ENCODE data around the gene ZNF550. TPM values are rescaled to one million over a fixed set of nuclear protein-coding genes. Genes with fewer than 3 reads are reported as not detected.
A peak's percentile ranks its signal among the peaks of the same experiment; 100 is the strongest.

Gene ZNF550
- total RNA-seq, 1 experiment from 2014 or later = 13.5 TPM

DNA sequence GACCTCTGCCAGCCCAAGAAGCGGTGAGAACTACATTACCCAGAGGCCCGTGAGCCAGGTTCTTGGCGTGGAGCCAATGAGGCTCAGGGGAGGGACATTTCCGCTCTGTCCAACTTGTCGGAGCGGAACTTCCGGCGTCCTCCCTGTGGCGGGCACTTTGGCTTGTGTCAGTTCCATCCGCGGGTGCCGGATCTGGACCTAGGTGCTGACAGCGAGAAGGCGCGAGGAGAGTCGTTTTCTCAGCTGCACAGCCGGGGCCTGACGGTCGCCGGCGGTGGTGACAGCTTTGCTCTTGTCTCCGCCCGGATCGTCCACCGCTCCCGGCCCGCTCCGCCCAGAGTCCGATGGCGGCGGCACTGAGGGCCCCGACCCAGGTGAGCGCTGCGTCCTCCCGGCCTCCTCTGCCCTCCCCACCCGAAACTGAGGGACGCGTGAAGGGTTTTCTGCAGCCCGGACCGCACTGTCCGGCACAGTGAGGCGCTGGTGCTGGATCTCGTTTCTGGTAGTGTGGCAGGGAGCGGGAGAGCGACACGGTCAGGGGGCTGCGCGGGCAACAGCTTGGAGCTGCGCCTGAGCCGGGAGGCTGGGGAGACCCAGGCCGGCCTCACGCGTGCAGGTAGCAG lies 40.2 kb upstream of the ZNF550 start, which contains the start of gene ZNF530:
Gene ZNF530 (plus strand): TSS at position 125 of the 623 bp plus-strand sequence. CDS start 4,461 bp downstream, outside the sequence.
- Histone ChIP-seq H3T11ph (ENCODE audit: low read length) (no peak within 1 kb of the TSS), H3K79me1 (ENCODE audit: insufficient read depth, low read depth, low read length, poor library complexity, severe bottlenecking) (peaks cover 6% of the 10 kb centered on the region), H3K9ac (ENCODE audit: extremely low read depth, insufficient read length, low read length) (peak within 1 kb of the TSS; percentile 60), H3K27me3 (ENCODE audit: insufficient read depth, low read length) (no peaks in the 10 kb centered on the region), H2BK12ac (ENCODE audit: insufficient read length, low read depth, low read length) (no peak within 1 kb of the TSS), H2AFZ (ENCODE audit: low read length) (peak within 1 kb of the TSS; percentile 74), H3K79me2 (ENCODE audit: insufficient read depth, low read length) (no peaks in the 10 kb centered on the region), H3K27ac (ENCODE audit: insufficient read length, low read depth, low read length) (no peak within 1 kb of the TSS), H3K23ac (ENCODE audit: insufficient read length, low read depth, low read length) (no peak within 1 kb of the TSS), H3K14ac (ENCODE audit: insufficient read depth, low read length) (no peak within 1 kb of the TSS; the same call in 1 of the 2 replicates), H3K9me3 (ENCODE audit: control insufficient read depth, low read depth, low read length) (no peaks in the 10 kb centered on the region), H3K56ac (ENCODE audit: insufficient read length, low read depth, low read length) (no peak within 1 kb of the TSS), H3K18ac (ENCODE audit: insufficient read length, low read depth, low read length) (no peak within 1 kb of the TSS), H3K4me1 (ENCODE audit: insufficient read depth, low read length) (no peaks in the 10 kb centered on the region), H3K4ac (ENCODE audit: low read depth, low read length) (no peak within 1 kb of the TSS), H2BK15ac (ENCODE audit: low read depth, low read length) (no peak within 1 kb of the TSS), H3K23me2 (ENCODE audit: insufficient read length, low read depth, low read length, poor library complexity, severe bottlenecking) (peaks cover 10% of the 10 kb centered on the region), H2BK5ac (ENCODE audit: insufficient read length, low read length) (no peak within 1 kb of the TSS), H4K91ac (ENCODE audit: insufficient read length, low read depth, low read length) (no peak within 1 kb of the TSS), H2BK120ac (ENCODE audit: low read depth, low read length, poor library complexity, severe bottlenecking) (no peak within 1 kb of the TSS), H2AK5ac (ENCODE audit: insufficient read length, low read length) (no peak within 1 kb of the TSS), H4K5ac (ENCODE audit: insufficient read length, low read depth, low read length) (no peak within 1 kb of the TSS), H3K4me2 (ENCODE audit: insufficient read depth, insufficient read length, low read length) (peak within 1 kb of the TSS; percentile 71), H4K20me1 (ENCODE audit: control insufficient read depth, insufficient read depth, insufficient read length) (no peaks in the 10 kb centered on the region), H2BK20ac (ENCODE audit: low read depth, low read length, poor library complexity, severe bottlenecking) (no peak within 1 kb of the TSS), H4K8ac (replicated peaks; ENCODE audit: insufficient read length, low read depth, low read length) (no peak within 1 kb of the TSS)
- TF ChIP-seq, protein P1, sequence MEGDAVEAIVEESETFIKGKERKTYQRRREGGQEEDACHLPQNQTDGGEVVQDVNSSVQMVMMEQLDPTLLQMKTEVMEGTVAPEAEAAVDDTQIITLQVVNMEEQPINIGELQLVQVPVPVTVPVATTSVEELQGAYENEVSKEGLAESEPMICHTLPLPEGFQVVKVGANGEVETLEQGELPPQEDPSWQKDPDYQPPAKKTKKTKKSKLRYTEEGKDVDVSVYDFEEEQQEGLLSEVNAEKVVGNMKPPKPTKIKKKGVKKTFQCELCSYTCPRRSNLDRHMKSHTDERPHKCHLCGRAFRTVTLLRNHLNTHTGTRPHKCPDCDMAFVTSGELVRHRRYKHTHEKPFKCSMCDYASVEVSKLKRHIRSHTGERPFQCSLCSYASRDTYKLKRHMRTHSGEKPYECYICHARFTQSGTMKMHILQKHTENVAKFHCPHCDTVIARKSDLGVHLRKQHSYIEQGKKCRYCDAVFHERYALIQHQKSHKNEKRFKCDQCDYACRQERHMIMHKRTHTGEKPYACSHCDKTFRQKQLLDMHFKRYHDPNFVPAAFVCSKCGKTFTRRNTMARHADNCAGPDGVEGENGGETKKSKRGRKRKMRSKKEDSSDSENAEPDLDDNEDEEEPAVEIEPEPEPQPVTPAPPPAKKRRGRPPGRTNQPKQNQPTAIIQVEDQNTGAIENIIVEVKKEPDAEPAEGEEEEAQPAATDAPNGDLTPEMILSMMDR (conservative IDR thresholded peaks at IDR 0.05) = no peak
- peaks cover 4 to 10% of the 10 kb centered on the region in 2 experiments for H3K4me1 Mint-ChIP-seq
- H3K36me3 Mint-ChIP-seq (ENCODE audit: insufficient read depth in 1 of 3, low read depth in 3 of 3) = peaks cover 21 to 34% (median 31%) of the 10 kb centered on the region in 3 experiments
- peaks cover 4% of the 10 kb centered on the region for H3K27me3 Mint-ChIP-seq (ENCODE audit: low read depth)
- WGBS (ENCODE audit: extremely low coverage, insufficient read length, low lambda C conversion rate) = no CpG with 5 or more reads among the region's 53 CpGs
- H3K9me3 Mint-ChIP-seq = peaks cover 4 to 33% of the 10 kb centered on the region in 2 experiments; a peak in 4 of 5 replicates
- DNase-seq = peak; percentile 94
- H3K4me3 Mint-ChIP-seq = peak within 1 kb of the TSS; percentile 85 to 90
- H3K27ac Mint-ChIP-seq = no peak within 1 kb of the TSS

Data from H9 (cell line).